K562 (cell line): ENCODE measurements around the gene VPS37D. TPM values are rescaled to one million over a fixed set of nuclear protein-coding genes. Genes with fewer than 3 reads are reported as not detected.
A peak's percentile ranks its signal among the peaks of the same experiment; 100 is the strongest.

Experiments used
- CBX1 ChIP-seq: sonication (generic); IDR thresholded peaks from 2 replicates; pipeline ENCODE4 v1.6.1; 2016; ENCODE audit warnings: antibody characterized with exemption, low read depth, mild to moderate bottlenecking
- FIP1L1 ChIP-seq: fragments of 200-400 bp; formaldehyde crosslinking; IDR thresholded peaks from 2 replicates; pipeline ENCODE4 v1.6.1; 2018; ENCODE audit warnings: mild to moderate bottlenecking, low read depth, low read length; ENCODE audit not compliant: poor library complexity, severe bottlenecking
- GABPB2 ChIP-seq: fragments of 250-450 bp; sonication (Bioruptor Pico); conservative IDR thresholded peaks from 2 replicates; pipeline ENCODE4 v1.5.1; 2021; ENCODE audit warnings: mild to moderate bottlenecking
- HIVEP1 ChIP-seq: fragments of 250-450 bp; sonication (Bioruptor Pico); IDR thresholded peaks from 2 replicates; pipeline ENCODE4 v1.4.0; 2020; ENCODE audit warnings: mild to moderate bottlenecking
- KHSRP ChIP-seq: fragments of 450-650 bp; IDR thresholded peaks from 2 replicates; pipeline ENCODE4 v1.6.1; 2017
- MTF1 ChIP-seq: fragments of 250-450 bp; sonication (Bioruptor Pico); IDR thresholded peaks from 2 replicates; pipeline ENCODE4 v1.9.0; 2021; ENCODE audit warnings: moderate library complexity, mild to moderate bottlenecking, inconsistent platforms, borderline replicate concordance
- NCOA2 ChIP-seq, 2 experiments: fragments of 450-650 bp; IDR thresholded peaks; 2 replicates each; pipeline ENCODE4 v1.6.1; 2018; ENCODE audit warnings: mild to moderate bottlenecking in 2 of 2, moderate library complexity in 1 of 2; ENCODE audit not compliant: partially characterized antibody in 2 of 2
- SIN3B ChIP-seq: fragments of 450-650 bp; IDR thresholded peaks from 2 replicates; pipeline ENCODE4 v1.6.1; 2017; ENCODE audit warnings: low read depth, mild to moderate bottlenecking, moderate library complexity
- SMARCA4 ChIP-seq: fragments of 450-650 bp; IDR thresholded peaks from 2 replicates; pipeline ENCODE4 v1.6.1; 2016
- STAT5B ChIP-seq: fragments of 250-450 bp; sonication (Bioruptor Pico); IDR thresholded peaks from 2 replicates; pipeline ENCODE4 v1.8.0; 2021; ENCODE audit warnings: mild to moderate bottlenecking, inconsistent platforms
- TCF3 ChIP-seq: sonication (generic); formaldehyde crosslinking; IDR thresholded peaks from 2 replicates; pipeline ENCODE4 v1.4.0; 2020; ENCODE audit warnings: mild to moderate bottlenecking, missing genetic modification reagents
- U2AF2 ChIP-seq: fragments of 200-400 bp; formaldehyde crosslinking; optimal IDR thresholded peaks from 2 replicates; pipeline ENCODE3; 2017; ENCODE audit warnings: low read depth, mild to moderate bottlenecking, low read length
- ZBTB7A ChIP-seq: IDR thresholded peaks from 2 replicates; pipeline ENCODE4 v1.6.1; 2011; ENCODE audit warnings: low read depth, mild to moderate bottlenecking, low read length, moderate library complexity, borderline replicate concordance; ENCODE audit not compliant: control insufficient read depth
- polyA plus RNA-seq, 8 experiments: library from polyadenylated mRNA; depleted of rRNA in 4 of 8; stranded (reverse) in 5 of 8; unstranded in 3 of 8; fragments of >200 nt; fragmentation: Nextera tagmentation in 2 of 8; fragmentation: Illumina TruSeq in 1 of 8; extraction: Ambion mirVana in 2 of 8; extraction: Trizol in 1 of 8; gene quantifications; 2 replicates each; pipeline versions ENCODE4 v1.2.1 to v1.2.3, GENCODE V29; 2011 to 2014; ENCODE audit warnings: inconsistent platforms in 1 of 8, missing spikeins in 1 of 8
- total RNA-seq, 7 experiments: library from RNA; depleted of rRNA in 6 of 7; stranded (reverse); fragments of >200 nt in 6 of 7; fragmentation: Illumina TruSeq in 2 of 7; extraction: Trizol in 2 of 7; gene quantifications; 2 replicates each; pipeline versions ENCODE4 v1.2.1 to v1.2.3, GENCODE V29; 2011 to 2021; ENCODE audit warnings: low replicate concordance in 1 of 7
- TF ChIP-seq, protein P1 (sequence below), 2 experiments: fragments of 150-350 bp in 1 of 2; IDR thresholded peaks; 2 replicates each; pipeline ENCODE4 v1.6.1; 2012 to 2016; ENCODE audit warnings: low read depth in 2 of 2, low read length in 2 of 2, mild to moderate bottlenecking in 1 of 2, moderate library complexity in 1 of 2
- TF ChIP-seq, protein P2 (sequence below): fragments of 450-650 bp; IDR thresholded peaks from 2 replicates; pipeline ENCODE4 v1.6.1; 2016; ENCODE audit warnings: borderline replicate concordance
- TF ChIP-seq, protein P3 (sequence below): fragments of 450-650 bp; IDR thresholded peaks from 2 replicates; pipeline ENCODE4 v1.6.1; 2014; ENCODE audit warnings: low read depth, mild to moderate bottlenecking, moderate library complexity, borderline replicate concordance
- TF ChIP-seq, protein P4 (sequence below): fragments of 450-650 bp; IDR thresholded peaks from 2 replicates; pipeline ENCODE4 v1.6.1; 2016; ENCODE audit warnings: missing biosample characterization, missing genetic modification characterization
- TF ChIP-seq, protein P5 (sequence below): fragments of 450-650 bp; formaldehyde crosslinking; IDR thresholded peaks from 2 replicates; pipeline ENCODE4 v1.4.0; 2022; ENCODE audit warnings: missing genetic modification characterization

The VPS37D gene
- total and polyA plus RNA-seq, 9 of the 15 experiments (the other 6 are each of a cell fraction or from before 2014, with no cell fraction given) = 0.25 to 2.3 (median 1.0) TPM; not detected in 3

DNA sequence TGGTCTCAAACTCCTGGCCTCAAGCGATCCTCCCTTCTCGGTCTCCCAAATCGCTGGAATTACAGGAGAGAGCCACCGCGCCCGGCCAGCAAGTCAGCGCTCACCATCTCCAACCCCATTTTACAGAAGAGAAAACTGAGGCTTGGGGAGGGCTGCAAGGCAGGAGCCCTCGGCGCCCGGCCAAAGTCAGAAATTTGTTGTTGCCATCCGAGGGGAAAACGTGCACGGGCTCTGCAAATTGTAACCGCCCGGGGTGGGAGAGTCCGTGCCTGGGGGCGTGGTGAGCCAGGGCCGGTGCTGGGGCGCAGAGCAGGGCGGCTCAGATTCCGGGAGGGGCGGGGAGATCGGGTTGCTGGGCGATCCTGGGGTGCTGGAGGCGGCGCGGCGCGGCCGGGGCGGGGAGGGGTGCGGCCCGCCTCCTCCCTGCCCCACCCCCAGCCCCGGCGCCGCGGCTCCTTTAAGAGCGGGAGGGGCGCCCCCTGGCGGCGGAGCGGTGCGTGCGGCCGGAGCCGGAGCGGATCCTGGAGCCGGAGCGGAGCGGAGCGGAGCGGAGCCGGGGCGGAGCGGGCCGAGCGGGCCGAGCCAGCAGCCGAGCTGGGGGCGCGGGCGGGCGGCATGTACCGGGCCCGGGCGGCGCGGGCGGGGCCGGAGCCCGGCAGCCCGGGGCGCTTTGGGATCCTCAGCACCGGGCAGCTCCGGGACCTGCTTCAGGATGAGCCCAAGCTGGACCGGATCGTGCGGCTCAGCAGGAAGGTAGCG lies at the start of gene VPS37D (continued):
- TF ChIP-seq TCF3 (CRISPR knock-in tag) (no peak), GABPB2 (CRISPR knock-in tag) (no peak), ZBTB7A (peak; percentile 81; the same call in 1 of the 2 replicates), HIVEP1 (CRISPR knock-in tag) (no peak), U2AF2 (no peak), SMARCA4 (peak; percentile 57), MTF1 (CRISPR knock-in tag) (no peak), SIN3B (peak; percentile 68), KHSRP (no peak), STAT5B (no peak; the same call in 1 of the 2 replicates), NCOA2 (IDR thresholded peaks at IDR 0.05; ENCODE audit: partially characterized antibody in 2 of 2) (no peak), CBX1 (peak; percentile 100), FIP1L1 (peak; percentile 86)
- TF ChIP-seq, protein P1, sequence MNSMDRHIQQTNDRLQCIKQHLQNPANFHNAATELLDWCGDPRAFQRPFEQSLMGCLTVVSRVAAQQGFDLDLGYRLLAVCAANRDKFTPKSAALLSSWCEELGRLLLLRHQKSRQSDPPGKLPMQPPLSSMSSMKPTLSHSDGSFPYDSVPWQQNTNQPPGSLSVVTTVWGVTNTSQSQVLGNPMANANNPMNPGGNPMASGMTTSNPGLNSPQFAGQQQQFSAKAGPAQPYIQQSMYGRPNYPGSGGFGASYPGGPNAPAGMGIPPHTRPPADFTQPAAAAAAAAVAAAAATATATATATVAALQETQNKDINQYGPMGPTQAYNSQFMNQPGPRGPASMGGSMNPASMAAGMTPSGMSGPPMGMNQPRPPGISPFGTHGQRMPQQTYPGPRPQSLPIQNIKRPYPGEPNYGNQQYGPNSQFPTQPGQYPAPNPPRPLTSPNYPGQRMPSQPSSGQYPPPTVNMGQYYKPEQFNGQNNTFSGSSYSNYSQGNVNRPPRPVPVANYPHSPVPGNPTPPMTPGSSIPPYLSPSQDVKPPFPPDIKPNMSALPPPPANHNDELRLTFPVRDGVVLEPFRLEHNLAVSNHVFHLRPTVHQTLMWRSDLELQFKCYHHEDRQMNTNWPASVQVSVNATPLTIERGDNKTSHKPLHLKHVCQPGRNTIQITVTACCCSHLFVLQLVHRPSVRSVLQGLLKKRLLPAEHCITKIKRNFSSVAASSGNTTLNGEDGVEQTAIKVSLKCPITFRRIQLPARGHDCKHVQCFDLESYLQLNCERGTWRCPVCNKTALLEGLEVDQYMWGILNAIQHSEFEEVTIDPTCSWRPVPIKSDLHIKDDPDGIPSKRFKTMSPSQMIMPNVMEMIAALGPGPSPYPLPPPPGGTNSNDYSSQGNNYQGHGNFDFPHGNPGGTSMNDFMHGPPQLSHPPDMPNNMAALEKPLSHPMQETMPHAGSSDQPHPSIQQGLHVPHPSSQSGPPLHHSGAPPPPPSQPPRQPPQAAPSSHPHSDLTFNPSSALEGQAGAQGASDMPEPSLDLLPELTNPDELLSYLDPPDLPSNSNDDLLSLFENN (IDR thresholded peaks at IDR 0.05; ENCODE audit: low read depth in 2 of 2, low read length in 2 of 2) = 0 out of 4 replicates have a peak, but pooled peaks of 1 of the 2 experiments have one; percentile 25
- TF ChIP-seq, protein P2, sequence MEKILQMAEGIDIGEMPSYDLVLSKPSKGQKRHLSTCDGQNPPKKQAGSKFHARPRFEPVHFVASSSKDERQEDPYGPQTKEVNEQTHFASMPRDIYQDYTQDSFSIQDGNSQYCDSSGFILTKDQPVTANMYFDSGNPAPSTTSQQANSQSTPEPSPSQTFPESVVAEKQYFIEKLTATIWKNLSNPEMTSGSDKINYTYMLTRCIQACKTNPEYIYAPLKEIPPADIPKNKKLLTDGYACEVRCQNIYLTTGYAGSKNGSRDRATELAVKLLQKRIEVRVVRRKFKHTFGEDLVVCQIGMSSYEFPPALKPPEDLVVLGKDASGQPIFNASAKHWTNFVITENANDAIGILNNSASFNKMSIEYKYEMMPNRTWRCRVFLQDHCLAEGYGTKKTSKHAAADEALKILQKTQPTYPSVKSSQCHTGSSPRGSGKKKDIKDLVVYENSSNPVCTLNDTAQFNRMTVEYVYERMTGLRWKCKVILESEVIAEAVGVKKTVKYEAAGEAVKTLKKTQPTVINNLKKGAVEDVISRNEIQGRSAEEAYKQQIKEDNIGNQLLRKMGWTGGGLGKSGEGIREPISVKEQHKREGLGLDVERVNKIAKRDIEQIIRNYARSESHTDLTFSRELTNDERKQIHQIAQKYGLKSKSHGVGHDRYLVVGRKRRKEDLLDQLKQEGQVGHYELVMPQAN = peak; percentile 80
- TF ChIP-seq, protein P3, sequence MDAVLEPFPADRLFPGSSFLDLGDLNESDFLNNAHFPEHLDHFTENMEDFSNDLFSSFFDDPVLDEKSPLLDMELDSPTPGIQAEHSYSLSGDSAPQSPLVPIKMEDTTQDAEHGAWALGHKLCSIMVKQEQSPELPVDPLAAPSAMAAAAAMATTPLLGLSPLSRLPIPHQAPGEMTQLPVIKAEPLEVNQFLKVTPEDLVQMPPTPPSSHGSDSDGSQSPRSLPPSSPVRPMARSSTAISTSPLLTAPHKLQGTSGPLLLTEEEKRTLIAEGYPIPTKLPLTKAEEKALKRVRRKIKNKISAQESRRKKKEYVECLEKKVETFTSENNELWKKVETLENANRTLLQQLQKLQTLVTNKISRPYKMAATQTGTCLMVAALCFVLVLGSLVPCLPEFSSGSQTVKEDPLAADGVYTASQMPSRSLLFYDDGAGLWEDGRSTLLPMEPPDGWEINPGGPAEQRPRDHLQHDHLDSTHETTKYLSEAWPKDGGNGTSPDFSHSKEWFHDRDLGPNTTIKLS = peak; percentile 39; the same call in 1 of the 2 replicates
- TF ChIP-seq, protein P4, sequence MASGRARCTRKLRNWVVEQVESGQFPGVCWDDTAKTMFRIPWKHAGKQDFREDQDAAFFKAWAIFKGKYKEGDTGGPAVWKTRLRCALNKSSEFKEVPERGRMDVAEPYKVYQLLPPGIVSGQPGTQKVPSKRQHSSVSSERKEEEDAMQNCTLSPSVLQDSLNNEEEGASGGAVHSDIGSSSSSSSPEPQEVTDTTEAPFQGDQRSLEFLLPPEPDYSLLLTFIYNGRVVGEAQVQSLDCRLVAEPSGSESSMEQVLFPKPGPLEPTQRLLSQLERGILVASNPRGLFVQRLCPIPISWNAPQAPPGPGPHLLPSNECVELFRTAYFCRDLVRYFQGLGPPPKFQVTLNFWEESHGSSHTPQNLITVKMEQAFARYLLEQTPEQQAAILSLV = no peak
- TF ChIP-seq, protein P5, sequence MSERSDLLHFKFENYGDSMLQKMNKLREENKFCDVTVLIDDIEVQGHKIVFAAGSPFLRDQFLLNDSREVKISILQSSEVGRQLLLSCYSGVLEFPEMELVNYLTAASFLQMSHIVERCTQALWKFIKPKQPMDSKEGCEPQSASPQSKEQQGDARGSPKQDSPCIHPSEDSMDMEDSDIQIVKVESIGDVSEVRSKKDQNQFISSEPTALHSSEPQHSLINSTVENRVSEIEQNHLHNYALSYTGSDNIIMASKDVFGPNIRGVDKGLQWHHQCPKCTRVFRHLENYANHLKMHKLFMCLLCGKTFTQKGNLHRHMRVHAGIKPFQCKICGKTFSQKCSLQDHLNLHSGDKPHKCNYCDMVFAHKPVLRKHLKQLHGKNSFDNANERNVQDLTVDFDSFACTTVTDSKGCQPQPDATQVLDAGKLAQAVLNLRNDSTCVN (CRISPR knock-in tag) = no peak
